Left colon (tissue), 2 donors: ENCODE results near the gene ZBED4. TPM values are rescaled to one million over a fixed set of nuclear protein-coding genes. Genes with fewer than 3 reads are reported as not detected.

Experiments used
- ATAC-seq: fragments of 200-7000 bp; cut with Tn5 transposase; one replicate; pipeline ENCODE4 v1.9.1; 2020; ENCODE audit warnings: mild to moderate bottlenecking, moderate library complexity
- DNase-seq, 2 donors: peaks; one replicate each; pipeline ENCODE4 v3.0.0-alpha.2; 2020
- intact Hi-C, 2 donors: fragments of 100-400 bp; cut with DNase I in 1 of 2; cut with micrococcal nuclease in 1 of 2; formaldehyde crosslinking; loops; one replicate each; pipeline versions ENCODE4 v1.11.2 to v1.14.0; 2022; cut with DNase I, micrococcal nuclease
- total RNA-seq, 2 donors: library from RNA; stranded (reverse); fragmentation: NEBNext Ultra II Directional; extraction: Animal tissue kit (Norgen Biotek cat#: 25700); gene quantifications; one replicate each; pipeline ENCODE4 v1.2.1, GENCODE V29; 2021
- donor health status: DM: no; HTN: no; CAD: no.
- donor health status: DM: yes; HTN: yes; CAD: no.

Gene ZBED4
- total RNA-seq, 2 donors from 2014 or later, result 16.9 to 19.5 TPM

GRCh38 chr22:49910229-49911155 lies 56.8 kb downstream of the ZBED4 start:
- intact Hi-C loops, result loop anchor here in 1 of 2 donors (10.0 kb wide), 1 partner anchor 56 kb away; the partner anchor contains the start of gene ZBED4
- DNase-seq (no peak), ATAC-seq (no peak)

- no peak for DNase-seq
- intact Hi-C loops, result loop anchor here in 1 of 2 donors (10.0 kb wide), 1 partner anchor 57 kb away; the partner anchor contains the start of gene ZBED4
- no peak for ATAC-seq
Measured at GRCh38 chr22:49911881-49912625, 58.4 kb downstream of the ZBED4 start.

- no peak for DNase-seq
- intact Hi-C loops, result loop anchor here in 1 of 2 donors (10.0 kb wide), 1 partner anchor 58 kb away; the partner anchor contains the start of gene ZBED4
Measured at GRCh38 chr22:49913026-49913425, 59.4 kb downstream of the ZBED4 start.

GRCh38 chr22:49913446-49913845 lies 59.8 kb downstream of the ZBED4 start:
- ATAC-seq, result no peak

More at GRCh38 chr22:49913026-49913425, 59.4 kb downstream of the ZBED4 start:
- no peak for ATAC-seq

GRCh38 chr22:49914256-49914655 lies 60.6 kb downstream of the ZBED4 start:
- DNase-seq (no peak), ATAC-seq (no peak)
- intact Hi-C loops, result loop anchor here in 1 of 2 donors (10.0 kb wide), 1 partner anchor 59 kb away; the partner anchor contains the start of gene ZBED4

More at GRCh38 chr22:49913446-49913845, 59.8 kb downstream of the ZBED4 start:
- intact Hi-C loops, result loop anchor here in 1 of 2 donors (10.0 kb wide), 1 partner anchor 59 kb away; the partner anchor contains the start of gene ZBED4
- no peak for DNase-seq

- no peak for ATAC-seq
- no peak for DNase-seq
- intact Hi-C loops, result loop anchor here in 1 of 2 donors (10.0 kb wide), 1 partner anchor 61 kb away; the partner anchor contains the start of gene ZBED4
Measured at GRCh38 chr22:49915610-49916009, 62.0 kb downstream of the ZBED4 start.

- DNase-seq (no peak), ATAC-seq (no peak)
- intact Hi-C loops, result loop anchor here in 1 of 2 donors (10.0 kb wide), 1 partner anchor 62 kb away; the partner anchor contains the start of gene ZBED4
Measured at GRCh38 chr22:49916831-49917230, 63.2 kb downstream of the ZBED4 start.

GRCh38 chr22:49917974-49918910 lies 64.6 kb downstream of the ZBED4 start, which contains the start of the genes ALG12 and CRELD2:
Gene ALG12 (minus strand): TSS chr22:49918438. CDS start chr22:49913765, 4,673 bp downstream.
Gene CRELD2 (plus strand): TSS chr22:49918634. CDS start chr22:49918770, 136 bp downstream.
- intact Hi-C loops, result loop anchor here in 1 of 2 donors (10.0 kb wide), 1 partner anchor 63 kb away; the partner anchor contains the start of gene ZBED4
- ATAC-seq (peak; percentile 92), DNase-seq (peak; percentile 97)

- intact Hi-C loops, result loop anchor here in 1 of 2 donors (10.0 kb wide), 1 partner anchor 64 kb away; the partner anchor contains the start of gene ZBED4
- ATAC-seq, result no peak
- peak in 1 of 2 donors; percentile 35 for DNase-seq
Measured at GRCh38 chr22:49918911-49919881, 65.6 kb downstream of the ZBED4 start.

GRCh38 chr22:49920859-49921258 lies 67.2 kb downstream of the ZBED4 start:
- intact Hi-C loops, result loop anchor here (10.0 kb wide), 2 partner anchors 64 to 114 kb away; no protein-coding TSS in a partner anchor
- DNase-seq, result no peak
- ATAC-seq, result no peak

GRCh38 chr22:49921508-49922278 lies 68.0 kb downstream of the ZBED4 start:
- intact Hi-C loops, result loop anchor here (10.0 kb wide), 2 partner anchors 63 to 113 kb away; no protein-coding TSS in a partner anchor
- DNase-seq, result no peak

GRCh38 chr22:49922484-49922883 lies 68.8 kb downstream of the ZBED4 start:
- intact Hi-C loops, result loop anchor here (10.0 kb wide), 2 partner anchors 62 to 112 kb away; no protein-coding TSS in a partner anchor
- ATAC-seq (no peak), DNase-seq (no peak)

More at GRCh38 chr22:49921508-49922278, 68.0 kb downstream of the ZBED4 start:
- ATAC-seq, result no peak

GRCh38 chr22:49922926-49923325 lies 69.3 kb downstream of the ZBED4 start:
- intact Hi-C loops, result loop anchor here (10.0 kb wide), 2 partner anchors 62 to 112 kb away; no protein-coding TSS in a partner anchor
- DNase-seq, result no peak

GRCh38 chr22:49923445-49923844 lies 69.8 kb downstream of the ZBED4 start:
- DNase-seq (no peak), ATAC-seq (no peak)
- intact Hi-C loops, result loop anchor here (10.0 kb wide), 2 partner anchors 61 to 111 kb away; no protein-coding TSS in a partner anchor

More at GRCh38 chr22:49922926-49923325, 69.3 kb downstream of the ZBED4 start:
- no peak for ATAC-seq
